Common myeloid progenitor, CD34-positive (primary cell): ENCODE data around the gene ZDHHC11B.
A peak's percentile ranks its signal among the peaks of the same experiment; 100 is the strongest.
"Not testable (repeated sequence)": the region's sequence is repeated elsewhere in the genome, so short reads cannot be mapped to it uniquely, and the experiment has no call there.

Source experiments
- CTCF ChIA-PET: fragments of 350-600 bp; sonication (Branson Sonifier 250); formaldehyde crosslinking; loops from one replicate; lab custom pipeline; 2021; ENCODE audit warnings: antibody characterized with exemption; lab: Charles Lee
- POLR2A ChIA-PET: fragments of 350-600 bp; sonication (Branson Sonifier 250); formaldehyde crosslinking; loops from one replicate; lab custom pipeline; 2021; ENCODE audit warnings: antibody characterized with exemption; lab: Charles Lee
- DNase-seq, 3 donors: peaks; one replicate each; pipeline versions ENCODE4 v3.0.0 to v3.0.0-alpha.2; 2013
- H3K27ac ChIP-seq, 2 experiments: 1 replicate in 1 of 2; 2 replicates in 1 of 2; pipeline ENCODE4 v1.7.0; 2013; ENCODE audit warnings: inconsistent platforms in 2 of 2, low read length in 2 of 2, mild to moderate bottlenecking in 2 of 2, low read depth in 1 of 2, moderate library complexity in 1 of 2; ENCODE audit not compliant: severe bottlenecking in 2 of 2, insufficient read depth in 1 of 2, poor library complexity in 1 of 2
- H3K27me3 ChIP-seq, 5 experiments: replicated peaks in 2 of 5; 1 replicate in 3 of 5; 2 replicates in 2 of 5; pipeline versions ENCODE4 v1.6.1 to v1.7.0; 2013; ENCODE audit warnings: low read length in 4 of 5, mild to moderate bottlenecking in 2 of 5, moderate library complexity in 2 of 5, inconsistent platforms in 1 of 5; ENCODE audit not compliant: insufficient read depth in 5 of 5, control insufficient read depth in 4 of 5
- H3K36me3 ChIP-seq, 4 experiments: 1 replicate in 2 of 4; 2 replicates in 2 of 4; pipeline versions ENCODE4 v1.6.1 to v1.7.0; 2013; ENCODE audit warnings: low read length in 3 of 4, control low read depth in 1 of 4, mild to moderate bottlenecking in 1 of 4; ENCODE audit not compliant: control insufficient read depth in 4 of 4, insufficient read depth in 4 of 4
- H3K4me1 ChIP-seq, 4 experiments: 1 replicate in 3 of 4; 2 replicates in 1 of 4; pipeline versions ENCODE4 v1.6.1 to v1.7.1; 2013; ENCODE audit warnings: low read length in 3 of 4, mild to moderate bottlenecking in 3 of 4, control low read depth in 1 of 4, inconsistent platforms in 1 of 4, moderate library complexity in 1 of 4; ENCODE audit not compliant: control insufficient read depth in 4 of 4, insufficient read depth in 4 of 4; ENCODE audit errors: control extremely low read depth in 1 of 4
- H3K4me3 ChIP-seq, 7 experiments: 1 replicate in 4 of 7; 2 replicates in 3 of 7; pipeline versions ENCODE4 v1.5.1 to v1.7.0; 2013; ENCODE audit warnings: mild to moderate bottlenecking in 7 of 7, low read length in 6 of 7, moderate library complexity in 6 of 7, inconsistent platforms in 2 of 7, low read depth in 2 of 7, control low read depth in 1 of 7; ENCODE audit not compliant: insufficient read depth in 4 of 7, control insufficient read depth in 1 of 7; ENCODE audit errors: extremely low read depth in 1 of 7
- H3K9me3 ChIP-seq, 5 experiments: 1 replicate in 4 of 5; 2 replicates in 1 of 5; pipeline versions ENCODE4 v1.6.1 to v1.7.1; 2013; ENCODE audit warnings: low read length in 4 of 5, mild to moderate bottlenecking in 2 of 5, inconsistent platforms in 1 of 5, low read depth in 1 of 5, moderate library complexity in 1 of 5; ENCODE audit not compliant: control insufficient read depth in 4 of 5, insufficient read depth in 2 of 5; ENCODE audit errors: control extremely low read depth in 1 of 5
- WGBS: methylation state at CpG from one replicate; pipeline ENCODE4 v1.1.5; 2013; ENCODE audit not compliant: insufficient coverage; 5-methylcytosine and 5-hydroxymethylcytosine counted together

The ZDHHC11B gene

DNA sequence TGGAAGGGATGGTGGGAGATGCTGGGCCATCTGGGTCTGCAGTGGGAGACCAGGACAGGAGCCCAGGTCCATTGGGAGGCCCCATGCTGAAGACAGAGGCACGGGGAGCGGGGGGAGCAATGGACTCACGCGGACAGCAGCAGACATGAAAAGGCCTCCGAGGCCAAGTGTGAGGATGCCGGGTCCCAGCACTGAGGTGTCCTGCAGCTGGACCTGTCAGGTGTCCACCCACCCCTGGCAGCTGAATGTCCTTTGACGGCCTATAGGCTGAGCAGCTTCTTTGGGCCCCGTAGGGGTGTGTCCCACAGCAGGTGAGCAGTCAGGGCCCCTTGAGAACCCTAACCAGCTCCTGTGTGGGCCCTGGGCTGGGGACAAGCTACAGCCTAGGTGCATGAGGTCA, 88.3 kb downstream of the ZDHHC11B start:
- WGBS = no CpG with 5 or more reads among the region's 8 CpGs
- CTCF ChIA-PET, DNase-seq, H3K27ac ChIP-seq, POLR2A ChIA-PET, H3K36me3 ChIP-seq, H3K4me3 ChIP-seq, H3K9me3 ChIP-seq: not testable (repeated sequence)
- H3K27me3 ChIP-seq = peaks cover 0 to 52% (median 3%) of the 10 kb centered on the region in 5 experiments
- peaks cover 0 to 12% (median 4%) of the 10 kb centered on the region in 4 experiments for H3K4me1 ChIP-seq

- no CpG with 5 or more reads among the region's 13 CpGs for WGBS
- Histone ChIP-seq H3K4me1 (peaks cover 0 to 12% (median 4%) of the 10 kb centered on the region in 4 experiments), H3K27me3 (peaks cover 0 to 49% (median 3%) of the 10 kb centered on the region in 5 experiments)
- H3K4me3 ChIP-seq, H3K9me3 ChIP-seq, H3K27ac ChIP-seq, H3K36me3 ChIP-seq, DNase-seq, POLR2A ChIA-PET, CTCF ChIA-PET: not testable (repeated sequence)
Measured at GRCh38 chr5:695475-695874, 89.1 kb downstream of the ZDHHC11B start.

DNA sequence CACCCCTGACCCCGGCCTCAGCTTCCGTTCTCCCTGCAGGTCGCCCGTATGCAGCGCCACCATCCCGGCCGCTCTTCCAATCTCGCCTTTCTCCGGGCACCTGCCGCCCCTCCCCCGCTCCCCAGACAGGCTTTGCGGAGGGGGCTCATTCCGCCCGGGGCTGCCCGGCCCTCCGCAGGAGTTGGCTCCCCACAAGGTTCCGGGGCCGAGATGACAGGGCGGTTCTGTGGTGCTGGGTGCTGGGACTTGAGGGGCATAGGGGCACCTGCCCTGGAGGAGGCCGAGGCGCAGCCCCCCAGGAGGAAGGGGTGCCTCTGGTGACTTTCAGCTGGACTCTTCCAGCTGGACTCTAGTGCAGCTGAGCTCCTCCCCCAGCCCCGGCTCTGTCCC, 90.5 kb downstream of the ZDHHC11B start:
- H3K27ac ChIP-seq, DNase-seq, H3K9me3 ChIP-seq, H3K36me3 ChIP-seq, POLR2A ChIA-PET, CTCF ChIA-PET: not testable (repeated sequence)
- Histone ChIP-seq H3K4me3 (peak overlapping the region in 3 of 7 experiments; percentile 15 to 63 (median 16)), H3K27me3 (peaks cover 0 to 40% (median 3%) of the 10 kb centered on the region in 5 experiments), H3K4me1 (peaks cover 0 to 12% (median 4%) of the 10 kb centered on the region in 4 experiments)
- 7% methylated on average over 3 of the region's 22 CpGs for WGBS

DNA sequence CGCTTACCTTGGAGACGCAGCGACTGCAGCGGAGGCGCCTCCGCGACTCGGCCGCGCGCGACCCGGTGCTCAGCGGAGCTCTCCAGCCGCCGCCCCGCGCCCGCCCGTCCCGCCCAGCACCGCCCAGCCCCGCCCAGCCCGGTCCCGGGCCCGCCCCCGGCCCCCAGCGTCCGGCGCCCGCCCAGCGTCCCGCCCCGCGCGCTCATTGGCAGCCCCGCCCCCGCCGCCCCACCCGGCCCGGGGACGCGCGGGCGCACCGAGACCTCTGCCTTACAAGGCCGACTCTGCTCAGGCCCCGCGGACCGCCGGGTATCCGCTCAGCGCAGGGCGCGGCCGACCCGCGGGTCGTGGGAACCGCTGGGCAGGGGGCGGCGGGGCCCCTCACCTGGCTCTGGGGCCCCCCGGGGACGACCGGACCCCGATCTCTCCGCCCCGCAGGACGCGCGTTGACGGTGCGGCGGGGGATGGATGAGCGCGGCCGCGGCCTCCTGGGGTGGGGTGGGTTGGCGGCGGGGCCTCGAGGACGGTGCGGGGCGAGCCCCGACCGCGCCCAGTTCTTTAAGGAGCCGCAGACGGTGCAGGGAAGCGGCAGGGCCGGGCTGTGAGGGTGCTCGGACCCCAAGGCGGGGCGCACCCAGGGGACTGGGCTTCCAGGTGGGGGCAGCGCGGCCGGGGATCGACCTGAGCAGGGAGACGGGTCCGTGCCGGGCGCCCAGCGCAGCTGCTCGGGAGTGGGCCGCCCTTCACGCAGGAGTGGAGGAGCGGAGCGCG, 91.1 kb downstream of the ZDHHC11B start, which contains the start of gene TPPP:
Gene TPPP, minus strand, starts transcription at position 82 of the 771 bp plus-strand sequence. CDS start 15,292 bp downstream, outside the sequence.
- Histone ChIP-seq H3K4me3 (peak within 1 kb of the TSS in 6 of 7 experiments; percentile 19 to 68 (median 44)), H3K27me3 (peaks cover 0 to 34% (median 3%) of the 10 kb centered on the region in 5 experiments), H3K4me1 (peaks cover 0 to 12% (median 4%) of the 10 kb centered on the region in 4 experiments)
- H3K9me3 ChIP-seq, H3K36me3 ChIP-seq, H3K27ac ChIP-seq, CTCF ChIA-PET, POLR2A ChIA-PET: not testable (repeated sequence)
- under 1% methylated on average over 38 of the region's 109 CpGs for WGBS
- peak; percentile 31 to 63 (median 50) for DNase-seq

DNA sequence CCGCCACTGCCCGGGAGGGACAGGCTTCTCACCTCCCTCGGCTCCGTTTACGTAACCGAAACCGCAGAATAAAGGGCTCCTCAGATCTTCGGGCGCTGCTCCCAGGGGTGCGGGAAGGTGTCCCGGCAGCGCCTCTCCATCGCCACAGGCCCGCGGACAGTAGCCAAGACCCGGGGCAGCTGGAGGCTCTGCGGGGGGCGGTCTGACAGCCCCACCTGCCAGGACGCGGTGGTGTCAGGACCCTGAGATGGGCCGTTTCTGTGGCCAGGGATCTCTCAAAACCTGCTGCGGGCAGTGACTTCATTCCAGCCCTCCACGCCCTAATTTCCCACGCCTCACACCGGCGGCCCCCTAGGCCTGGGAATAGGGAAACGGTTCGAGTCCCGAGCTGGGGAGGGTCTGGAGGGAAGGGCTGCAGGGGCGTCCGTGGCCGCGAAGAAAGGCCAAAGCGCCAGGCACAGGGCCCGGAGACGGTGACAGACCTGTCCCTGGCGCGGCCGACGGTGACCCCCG, 91.9 kb downstream of the ZDHHC11B start:
- H3K27ac ChIP-seq, H3K36me3 ChIP-seq, CTCF ChIA-PET, H3K9me3 ChIP-seq, DNase-seq: not testable (repeated sequence)
- WGBS = 7% methylated on average over 3 of the region's 41 CpGs
- Histone ChIP-seq H3K27me3 (peaks cover 0 to 31% (median 0%) of the 10 kb centered on the region in 5 experiments), H3K4me1 (peaks cover 0 to 12% (median 4%) of the 10 kb centered on the region in 4 experiments), H3K4me3 (peak overlapping the region in 5 of 7 experiments; percentile 19 to 68 (median 54))
- POLR2A ChIA-PET = interaction anchor here (0.6 kb wide), 1 partner anchor 413 kb away, joined by 3 read pairs; no protein-coding TSS in a partner anchor

- H3K27me3 ChIP-seq = peaks cover 0 to 25% (median 0%) of the 10 kb centered on the region in 5 experiments
- POLR2A ChIA-PET = interaction anchor here (0.6 kb wide), 1 partner anchor 414 kb away, joined by 3 read pairs; no protein-coding TSS in a partner anchor
- peak overlapping the region in 3 of 7 experiments; percentile 34 to 68 (median 60) for H3K4me3 ChIP-seq
- CTCF ChIA-PET = no interaction called here
- WGBS = no CpG with 5 or more reads among the region's 2 CpGs
- H3K27ac ChIP-seq = no peak overlapping the region
- peaks cover 0 to 12% (median 4%) of the 10 kb centered on the region in 4 experiments for H3K4me1 ChIP-seq
- H3K9me3 ChIP-seq = no peaks in the 10 kb centered on the region
- DNase-seq = no peak
- H3K36me3 ChIP-seq = no peaks in the 10 kb centered on the region
Measured at GRCh38 chr5:691817-692528, 92.6 kb downstream of the ZDHHC11B start.
